Measurements from ENCODE around the gene TRPM1. TPM values are rescaled to one million over a fixed set of nuclear protein-coding genes. Genes with fewer than 3 reads are reported as not detected.

The TRPM1 gene
- total RNA-seq, 1 donor from 2014 or later = not detected

DNA sequence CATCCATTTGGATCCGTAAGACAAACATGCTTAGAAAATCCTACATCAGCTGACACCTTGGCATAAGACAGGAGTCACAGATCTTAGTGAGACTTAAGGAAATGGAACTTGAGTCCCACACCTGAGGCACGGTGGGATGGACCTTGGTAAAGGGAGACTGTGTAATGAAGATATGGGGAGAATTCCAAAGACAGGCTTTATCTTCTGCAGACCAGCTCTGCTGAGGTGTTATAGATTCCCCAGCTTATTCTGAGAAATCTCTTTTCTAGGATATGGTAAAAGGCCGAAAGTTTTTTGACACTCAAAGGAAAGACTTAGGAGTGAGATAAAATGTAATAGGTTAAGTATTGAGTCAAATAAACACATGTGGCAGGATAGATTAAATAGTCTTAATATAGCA lies 101.8 kb downstream of the TRPM1 start:
- intact Hi-C loops (cut with DNase I) = no loop called here
- ATAC-seq (no peak), DNase-seq (ENCODE audit: low spot score) (no peak)

DNA sequence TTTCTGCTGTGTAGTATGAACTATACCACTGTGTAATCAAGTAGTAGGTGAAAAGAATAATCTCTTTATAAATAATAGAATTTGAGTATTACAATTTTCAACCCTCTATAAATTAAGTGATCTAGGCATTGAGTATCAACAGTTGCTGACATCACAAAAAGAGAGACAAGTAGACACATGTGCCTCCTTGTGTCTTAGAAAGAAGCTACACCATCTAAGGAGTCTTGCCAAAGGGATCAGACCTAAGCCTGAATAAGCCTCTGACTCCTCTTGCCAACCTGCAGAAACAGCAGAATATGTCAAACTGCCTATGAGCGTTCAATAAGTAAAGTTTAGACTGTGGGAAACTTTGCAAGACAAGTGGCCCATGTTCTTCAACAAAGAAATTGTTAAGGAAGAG lies 104.3 kb downstream of the TRPM1 start:
- no peak for ATAC-seq
- DNase-seq (ENCODE audit: low spot score) = no peak
- intact Hi-C loops (cut with DNase I) = no loop called here

DNA sequence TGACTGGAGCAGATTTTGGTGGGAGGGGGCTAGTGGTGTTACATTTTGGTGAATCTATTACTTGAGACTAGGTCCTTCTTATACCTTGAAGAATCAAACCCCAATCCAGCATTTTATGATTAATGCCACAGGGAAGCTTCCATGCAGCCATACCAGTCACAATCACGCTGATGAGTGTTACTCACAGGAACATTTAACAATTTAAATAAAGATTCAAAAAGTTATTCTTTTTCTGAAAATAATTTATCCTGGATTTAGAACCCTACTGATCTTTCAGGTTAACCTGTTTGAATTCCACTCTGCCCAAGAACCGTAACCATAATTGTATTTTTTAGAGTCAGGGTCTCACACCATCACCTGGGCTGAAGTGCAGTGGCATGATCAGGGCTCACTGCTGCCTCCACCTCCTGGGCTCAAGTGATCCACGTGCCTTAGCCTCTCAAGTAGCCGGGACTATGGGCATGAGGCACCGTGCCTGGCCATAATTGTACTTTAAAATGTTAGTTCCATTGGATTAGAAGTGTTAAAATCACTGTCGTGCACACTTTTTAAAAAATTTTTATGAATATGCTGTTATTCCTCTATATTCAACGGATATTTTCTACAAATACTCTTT lies 109.2 kb downstream of the TRPM1 start:
- intact Hi-C loops (cut with DNase I) = no loop called here
- no peak for ATAC-seq
- no peak for DNase-seq (ENCODE audit: low spot score)

DNA sequence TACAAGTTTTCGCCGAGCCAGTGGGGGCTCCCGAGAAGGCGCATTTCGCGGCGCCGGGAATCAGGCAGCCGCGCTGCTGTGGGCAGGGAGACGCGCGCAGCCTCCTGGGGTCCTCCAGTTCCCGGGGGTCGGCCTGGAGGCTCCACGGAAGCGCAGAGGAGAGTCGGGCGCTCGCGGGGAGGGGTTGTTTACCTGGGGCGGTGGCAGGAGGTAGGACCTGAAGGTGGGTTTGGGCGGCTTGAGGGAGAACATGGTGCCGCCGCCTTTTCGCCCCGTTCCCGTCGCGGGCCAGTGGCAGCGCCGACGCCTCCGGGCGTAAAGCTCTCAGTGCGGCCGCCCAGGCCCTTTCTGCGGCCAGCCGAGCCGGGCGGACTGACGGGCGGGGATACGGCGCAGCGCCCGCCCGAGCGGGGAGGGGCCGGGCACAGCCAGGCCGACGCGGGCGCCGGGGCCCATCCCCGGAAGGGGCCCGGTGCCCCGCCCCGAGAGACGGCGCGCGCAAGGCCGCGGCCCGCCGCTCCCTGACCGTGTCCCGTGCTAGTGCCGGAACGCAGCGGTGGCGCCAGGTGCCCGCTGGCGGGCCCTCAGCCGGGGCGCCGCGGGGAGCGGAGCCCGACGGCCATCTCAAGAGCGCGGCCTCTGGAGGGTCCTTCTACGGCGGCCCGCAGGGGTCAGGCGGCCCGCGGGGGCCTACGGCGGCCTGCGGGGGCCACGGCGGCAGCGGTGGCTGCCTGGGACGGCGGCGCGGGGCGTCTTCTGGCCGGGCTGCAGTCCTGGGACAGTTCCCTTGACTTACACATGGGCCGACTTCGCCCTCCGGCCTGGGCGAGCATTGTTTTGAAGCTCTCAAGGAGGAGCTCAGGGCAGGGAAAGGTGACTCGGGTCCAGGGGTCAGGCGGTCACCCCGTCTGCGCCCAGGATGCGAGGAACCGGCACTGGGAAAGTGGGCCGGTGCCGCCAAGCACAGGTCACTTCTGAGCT lies 110.0 kb downstream of the TRPM1 start, which contains the start of gene MTMR10:
TSS of gene MTMR10 (minus strand) at position 374 of the 981 bp plus-strand sequence. CDS start at position 252, 122 bp downstream.
- intact Hi-C loops (cut with DNase I) = no loop called here
- DNase-seq (ENCODE audit: low spot score) = peak; percentile 83
- peak; percentile 96 for ATAC-seq

DNA sequence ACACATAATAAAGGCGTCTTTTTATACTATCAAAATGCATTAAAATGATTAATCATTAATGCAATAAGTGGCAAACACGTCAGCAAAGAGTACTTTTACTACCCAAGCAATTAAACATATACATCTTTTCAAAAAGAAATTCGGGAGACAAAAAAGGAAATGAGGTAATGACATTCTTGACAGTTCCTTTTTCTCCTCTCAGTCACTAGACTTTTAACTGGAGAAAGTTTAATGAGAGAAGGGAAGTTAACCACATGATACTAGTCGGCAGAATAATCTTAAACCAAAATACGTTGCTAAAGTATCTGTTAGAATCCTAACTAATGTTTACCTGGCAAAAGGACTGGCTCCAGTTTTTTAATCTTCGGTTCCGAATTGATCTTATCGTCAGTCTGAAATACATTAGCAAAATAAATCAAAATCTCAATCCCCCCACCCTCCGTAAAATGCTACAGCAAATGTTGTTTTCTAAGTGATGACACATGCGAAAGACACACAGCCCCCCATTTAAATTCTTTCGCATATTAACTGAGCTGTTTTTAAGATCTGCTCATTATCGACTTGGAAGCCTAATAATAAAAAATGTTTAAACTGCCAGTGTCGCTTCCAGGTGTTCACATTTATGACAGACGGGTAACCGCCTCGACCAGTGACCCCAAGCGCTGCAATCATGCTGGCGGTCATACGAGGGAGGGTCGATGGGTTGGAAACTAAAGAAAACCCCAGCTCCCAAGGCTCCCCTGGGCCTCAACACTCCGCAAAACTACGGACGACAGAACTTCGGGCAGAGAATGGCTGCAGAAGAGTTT lies 110.9 kb downstream of the TRPM1 start:
- intact Hi-C loops (cut with DNase I) = no loop called here
- ATAC-seq = no peak
- DNase-seq (ENCODE audit: low spot score) = no peak

DNA sequence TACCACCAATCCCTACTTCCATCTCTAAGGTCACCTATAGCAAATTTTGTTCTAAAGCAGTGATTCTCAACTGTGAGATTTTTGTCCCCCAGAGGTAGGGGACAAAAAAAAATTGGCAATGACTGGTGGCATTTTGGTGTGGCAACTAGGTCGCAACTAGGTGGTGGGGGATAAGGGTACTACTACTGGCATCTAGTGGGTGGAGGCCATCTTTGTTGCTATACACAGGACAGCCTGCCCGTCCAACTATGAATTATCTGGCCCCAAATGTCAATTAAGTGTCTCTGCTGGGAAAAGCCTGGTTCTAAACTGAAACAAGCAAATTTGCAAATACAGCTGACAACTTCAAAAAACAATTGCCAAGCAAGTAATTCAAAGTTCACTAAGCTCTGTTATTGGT lies 111.5 kb downstream of the TRPM1 start:
- DNase-seq (ENCODE audit: low spot score) (no peak), ATAC-seq (no peak)
- intact Hi-C loops (cut with DNase I) = no loop called here

DNA sequence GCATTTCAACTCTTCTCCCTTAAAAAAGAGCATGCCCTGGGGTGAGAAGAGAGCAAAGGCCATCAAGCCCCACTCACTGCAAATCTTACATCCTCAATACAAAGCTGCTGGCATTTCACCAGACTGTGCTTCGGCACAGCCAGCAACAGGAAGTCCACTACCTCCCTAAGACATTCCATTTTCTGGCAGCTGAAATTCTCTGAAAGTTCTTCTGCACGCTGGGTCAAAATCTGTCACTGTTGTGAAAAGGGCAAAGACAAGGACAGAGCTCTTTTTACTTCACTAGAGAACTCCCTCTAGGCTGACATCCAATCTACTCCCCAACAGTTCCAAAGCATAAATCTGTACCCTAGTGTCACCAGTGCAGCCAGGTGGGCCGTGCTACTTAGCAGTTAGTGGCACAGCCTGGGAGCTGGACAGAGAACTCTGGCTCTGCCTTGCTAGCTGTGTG lies 116.4 kb downstream of the TRPM1 start:
- no peak for DNase-seq (ENCODE audit: low spot score)

DNA sequence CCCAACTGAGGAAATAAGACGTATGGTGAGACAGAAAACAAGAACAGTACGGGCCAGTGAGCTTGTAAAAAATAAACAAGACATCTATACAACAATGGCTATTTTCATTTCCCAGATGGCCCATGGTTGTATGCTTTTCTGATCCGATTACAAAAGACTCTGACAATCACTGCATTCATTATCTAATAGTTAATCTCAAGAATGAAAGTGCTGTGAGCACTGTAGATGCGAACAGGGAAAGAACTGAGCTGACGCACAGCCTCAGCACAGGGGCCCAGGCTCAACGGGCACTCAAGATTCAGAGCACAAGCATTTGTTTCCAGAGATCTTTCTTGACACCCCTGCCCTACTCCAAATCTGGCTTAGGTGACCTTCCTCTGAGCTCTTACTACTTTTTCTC lies 117.0 kb downstream of the TRPM1 start:
- intact Hi-C loops (cut with DNase I) = no loop called here
- no peak for DNase-seq (ENCODE audit: low spot score)
- ATAC-seq = peak; percentile 25

More for the DNA sequence above, 116.4 kb downstream of the TRPM1 start:
- intact Hi-C loops (cut with DNase I) = no loop called here
- ATAC-seq = peak; percentile 54

DNA sequence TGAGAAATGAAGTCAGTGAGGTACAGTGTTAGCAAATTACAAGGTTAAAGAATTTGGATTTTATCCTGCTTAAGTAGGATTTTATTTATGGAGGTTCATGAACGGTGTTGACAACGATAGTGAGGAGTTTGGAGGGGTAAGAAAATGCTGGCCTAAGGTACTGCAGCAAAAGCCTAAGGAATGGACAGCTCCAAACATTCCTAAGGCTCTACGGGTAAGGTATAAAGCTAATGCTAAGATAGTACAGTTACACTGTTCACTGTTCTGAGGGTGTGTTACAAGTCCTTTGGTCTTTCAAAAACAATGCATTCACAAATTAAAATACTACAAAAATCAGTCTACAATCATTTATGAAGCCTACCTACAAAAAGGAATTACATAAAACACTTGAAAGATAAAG lies 117.4 kb downstream of the TRPM1 start:
- no peak for DNase-seq (ENCODE audit: low spot score)
- no peak for ATAC-seq
- intact Hi-C loops (cut with DNase I) = no loop called here

DNA sequence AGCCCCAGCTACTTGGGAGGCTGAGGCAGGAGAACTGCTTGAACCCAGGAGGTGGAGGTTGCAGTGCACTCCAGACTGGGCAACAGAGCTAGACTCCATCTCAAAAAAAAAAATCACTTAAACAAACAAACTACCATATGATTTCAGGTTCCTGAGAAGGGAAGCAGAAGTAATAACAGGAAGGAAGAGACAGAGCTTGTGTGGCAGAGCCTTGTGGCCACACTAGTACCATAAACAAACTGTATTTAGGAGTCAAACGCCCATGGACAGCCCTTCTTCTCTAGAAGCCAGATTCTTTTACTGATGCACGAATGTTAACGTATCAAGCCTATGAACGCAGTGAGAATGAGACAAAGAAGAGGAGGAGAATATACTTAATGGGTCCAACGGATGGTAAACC lies 122.1 kb downstream of the TRPM1 start:
- DNase-seq (ENCODE audit: low spot score) (no peak), ATAC-seq (peak; percentile 50)
- intact Hi-C loops (cut with DNase I) = no loop called here

DNA sequence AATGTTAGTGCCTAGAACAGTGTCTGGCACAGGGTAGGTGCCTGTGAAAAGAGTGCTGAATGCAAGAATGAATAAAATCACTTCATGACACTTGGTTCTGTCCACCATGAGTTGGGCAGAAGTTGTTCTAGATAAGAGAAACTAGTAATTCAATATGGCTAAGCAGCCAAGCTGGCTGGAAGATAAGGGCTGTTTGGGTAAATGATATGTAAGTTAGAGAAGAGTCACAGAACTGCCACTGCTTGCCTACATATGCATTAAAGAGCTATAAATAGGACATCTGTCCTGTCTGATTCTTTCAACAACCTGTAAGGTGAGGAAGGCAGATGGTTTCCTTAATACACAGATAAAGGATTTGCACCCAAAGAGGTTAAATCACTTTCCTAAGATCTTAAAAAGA lies 123.2 kb downstream of the TRPM1 start:
- DNase-seq (ENCODE audit: low spot score) (no peak), ATAC-seq (no peak)
- intact Hi-C loops (cut with DNase I) = no loop called here

DNA sequence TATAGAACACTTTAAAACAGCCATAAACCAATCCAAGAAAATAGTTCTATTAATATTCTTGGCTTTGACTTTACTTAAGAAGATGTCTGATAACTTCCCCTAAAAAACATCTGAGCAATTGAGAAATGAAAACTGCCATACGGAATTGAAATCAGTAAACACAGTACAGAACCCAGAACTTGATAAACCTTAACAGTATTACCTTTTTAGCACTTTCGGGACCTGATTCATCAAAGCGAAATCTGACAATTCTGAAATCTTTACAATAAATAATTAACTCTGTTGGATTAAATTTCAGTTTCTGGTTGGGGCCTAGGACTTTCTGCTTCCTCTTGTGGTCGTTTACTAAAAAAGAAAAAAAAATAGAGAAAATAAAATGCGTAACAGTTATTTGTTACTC lies 127.4 kb downstream of the TRPM1 start:
- DNase-seq (ENCODE audit: low spot score) (no peak), ATAC-seq (no peak)
- intact Hi-C loops (cut with DNase I) = no loop called here

DNA sequence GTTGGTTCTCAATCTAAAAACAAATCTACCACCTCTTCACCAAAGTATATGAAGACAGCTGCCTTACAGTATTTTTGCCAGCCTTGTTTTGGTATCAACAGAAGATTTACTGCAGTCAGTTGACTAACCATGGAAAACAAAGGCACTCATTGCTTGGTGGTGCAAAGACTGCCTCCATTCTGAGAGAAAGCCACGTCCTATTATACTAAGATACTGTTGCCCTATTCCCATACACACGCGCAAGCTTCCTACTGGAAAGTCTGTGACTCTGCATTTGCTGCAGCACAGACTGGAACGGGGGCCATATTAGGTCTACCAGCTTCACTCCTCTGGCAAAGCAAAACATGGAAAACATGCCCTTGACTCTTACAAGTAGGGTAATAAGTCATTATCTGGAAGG lies 128.1 kb downstream of the TRPM1 start:
- no peak for DNase-seq (ENCODE audit: low spot score)
- ATAC-seq = no peak
- intact Hi-C loops (cut with DNase I) = no loop called here

DNA sequence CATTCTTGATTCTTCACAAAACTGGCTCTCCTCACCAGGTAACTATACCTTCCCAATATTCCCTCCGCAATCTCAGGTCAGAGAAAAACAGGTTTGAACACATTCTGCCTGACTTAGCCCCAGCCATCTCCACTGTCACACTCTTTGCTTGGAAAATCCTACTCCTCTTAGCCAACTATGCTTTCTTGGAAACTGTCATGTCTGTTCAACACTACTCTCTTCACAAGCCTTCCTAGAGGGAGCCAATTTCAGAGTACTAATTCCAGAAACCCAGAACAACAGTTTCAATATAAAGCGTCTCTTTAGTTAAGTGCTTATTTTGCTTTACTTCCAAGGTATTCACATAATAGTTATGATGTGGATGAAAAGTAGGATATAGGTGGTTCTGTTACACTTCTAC lies 131.8 kb downstream of the TRPM1 start:
- intact Hi-C loops (cut with DNase I) = no loop called here
- ATAC-seq = no peak
- DNase-seq (ENCODE audit: low spot score) = no peak

DNA sequence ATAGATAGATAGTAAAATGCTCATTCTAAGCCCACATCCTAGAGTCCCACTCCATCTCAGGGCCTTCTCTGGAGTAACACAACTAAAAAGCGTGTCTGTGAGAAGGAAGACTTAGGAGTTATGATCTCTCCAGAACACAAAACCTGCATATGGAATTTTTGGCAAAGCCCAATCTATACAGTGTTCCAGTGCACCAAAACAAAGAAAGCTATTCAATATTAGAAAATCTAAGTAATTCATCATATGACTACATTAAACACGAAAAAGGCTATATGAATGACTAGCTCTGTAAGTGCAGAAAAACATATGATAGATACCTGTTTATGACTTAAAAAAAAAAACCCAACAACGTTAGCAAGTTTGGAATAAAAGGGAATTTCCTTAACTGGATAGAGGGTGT lies 137.8 kb downstream of the TRPM1 start:
- intact Hi-C loops (cut with DNase I) = no loop called here
- DNase-seq (ENCODE audit: low spot score) (no peak), ATAC-seq (no peak)

DNA sequence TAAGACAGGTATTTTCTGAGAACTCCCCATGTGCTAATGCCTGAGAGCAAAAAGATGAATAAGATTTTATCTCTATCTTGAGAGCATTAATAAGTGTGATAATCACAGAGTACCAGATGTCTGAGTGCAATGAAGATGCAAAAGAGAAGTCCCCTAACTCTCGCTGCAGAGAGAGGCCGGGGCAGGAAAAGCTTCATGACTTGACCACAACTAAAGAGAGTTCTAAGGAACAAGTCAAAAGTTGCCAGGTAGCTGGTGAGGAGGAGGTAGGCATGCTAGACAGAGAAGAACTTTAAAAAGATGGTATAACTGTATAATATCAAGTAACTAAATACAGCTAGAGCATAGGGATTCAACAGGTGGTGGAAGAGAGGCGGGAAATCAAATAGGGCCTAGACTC lies 138.9 kb downstream of the TRPM1 start:
- no peak for DNase-seq (ENCODE audit: low spot score)
- intact Hi-C loops (cut with DNase I) = no loop called here
- ATAC-seq = no peak

DNA sequence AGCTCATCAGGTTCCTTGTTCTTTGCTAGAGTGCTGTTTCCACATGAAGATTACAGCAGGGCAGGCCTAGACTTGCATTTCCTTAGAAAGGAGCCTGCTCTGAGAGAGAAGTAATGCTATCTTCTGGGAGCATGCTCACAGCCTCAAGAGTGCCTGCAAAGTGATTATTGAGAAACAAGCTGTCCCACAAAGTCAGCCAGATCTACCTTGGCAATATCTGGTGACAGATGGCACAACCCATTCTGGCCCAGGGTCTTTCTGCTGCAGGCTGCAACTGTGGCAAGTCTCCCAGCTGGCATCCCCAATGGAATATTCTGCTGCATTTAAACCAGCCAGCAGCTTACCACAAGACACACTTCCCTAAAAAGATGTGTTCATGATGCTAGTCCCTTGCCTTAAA lies 139.4 kb downstream of the TRPM1 start:
- no peak for ATAC-seq
- DNase-seq (ENCODE audit: low spot score) = no peak
- intact Hi-C loops (cut with DNase I) = no loop called here

DNA sequence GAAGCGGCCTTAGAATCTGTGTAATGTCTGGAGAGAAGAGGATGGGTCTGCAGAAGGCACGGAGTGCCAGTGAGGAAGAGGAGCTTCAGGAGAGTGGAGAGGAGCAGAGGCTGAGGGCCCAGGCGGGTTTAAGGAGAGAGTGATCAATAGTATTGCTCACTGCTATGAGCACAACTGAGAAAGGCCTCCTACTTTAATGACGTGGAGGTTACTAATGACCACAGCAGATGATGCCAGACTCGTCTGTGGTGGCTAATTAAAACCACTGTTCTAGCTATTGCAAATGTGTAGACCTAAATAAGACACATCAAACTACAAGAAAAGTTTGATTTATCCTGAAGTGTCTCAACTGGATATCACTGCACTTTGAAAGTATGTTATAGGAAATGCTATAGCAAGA lies 143.3 kb downstream of the TRPM1 start:
- intact Hi-C loops (cut with DNase I) = no loop called here
- ATAC-seq = no peak
- DNase-seq (ENCODE audit: low spot score) = no peak

All from sciatic nerve (tissue), 2 donors.